ENCODE data around the gene RCC1. TPM values are rescaled to one million over a fixed set of nuclear protein-coding genes. Genes with fewer than 3 reads are reported as not detected.

The RCC1 gene
- total and polyA plus RNA-seq, 2 experiments from 2014 or later, result 17.5 to 27.0 TPM

- no peak overlapping the region for H2AFZ ChIP-seq
- H3K4me1 ChIP-seq (ENCODE audit: insufficient read depth), result peaks cover 11% of the 10 kb centered on the region
- peaks cover 29% of the 10 kb centered on the region for H3K79me2 ChIP-seq (ENCODE audit: insufficient read depth)
- no peak overlapping the region for H3K4me2 ChIP-seq (ENCODE audit: unreplicated experiment)
- WGBS, 2 experiments (ENCODE audit: low coverage in 1 of 2, low lambda C conversion rate in 2 of 2, missing lambda C conversion rate in 2 of 2), result 100% methylated on average over 1 of the region's 1 CpG
- no peaks in the 10 kb centered on the region for H3K9me3 ChIP-seq (ENCODE audit: low read depth)
- no peaks in the 10 kb centered on the region for H3K9me2 ChIP-seq (ENCODE audit: insufficient read depth)
- peaks cover 29% of the 10 kb centered on the region for H3K36me3 ChIP-seq (ENCODE audit: low read depth)
- peak; percentile 9 for DNase-seq
- in situ Hi-C loops (cut with MboI), result no loop called here
- no peak for TF ChIP-seq EZH2 (IDR thresholded peaks at IDR 0.05; ENCODE audit: insufficient read depth, poor library complexity, severe bottlenecking)
- TF ChIP-seq EZH2phosphoT487 (IDR thresholded peaks at IDR 0.05; ENCODE audit: insufficient read depth, low read depth), result no peak
- no peak overlapping the region for H3K4me3 ChIP-seq
- H4K20me1 ChIP-seq (ENCODE audit: insufficient read depth), result peaks cover 13% of the 10 kb centered on the region; the same call in 1 of the 2 replicates
- H3K9ac ChIP-seq, result no peak overlapping the region
- H3K27me3 ChIP-seq (replicated peaks; ENCODE audit: insufficient read depth), result no peaks in the 10 kb centered on the region
- no peak overlapping the region for H3K27ac ChIP-seq
- peaks cover 56% of the 10 kb centered on the region for H3F3A ChIP-seq (ENCODE audit: insufficient read depth)
Observed at GRCh38 chr1:28577052-28577678, 71.3 kb downstream of the RCC1 start.

- peaks cover 55% of the 10 kb centered on the region for H3F3A ChIP-seq (ENCODE audit: insufficient read depth)
- H3K79me2 ChIP-seq (ENCODE audit: insufficient read depth), result peaks cover 29% of the 10 kb centered on the region
- no peak for TF ChIP-seq EZH2phosphoT487 (IDR thresholded peaks at IDR 0.05; ENCODE audit: insufficient read depth, low read depth)
- no peak for TF ChIP-seq EZH2 (IDR thresholded peaks at IDR 0.05; ENCODE audit: insufficient read depth, poor library complexity, severe bottlenecking)
- H3K4me1 ChIP-seq (ENCODE audit: insufficient read depth), result peaks cover 8% of the 10 kb centered on the region; the same call in 1 of the 2 replicates
- peaks cover 29% of the 10 kb centered on the region for H3K36me3 ChIP-seq (ENCODE audit: low read depth)
- H3K4me2 ChIP-seq (ENCODE audit: unreplicated experiment), result no peak overlapping the region
- H3K4me3 ChIP-seq, result no peak overlapping the region
- no peaks in the 10 kb centered on the region for H3K9me2 ChIP-seq (ENCODE audit: insufficient read depth)
- no peak overlapping the region for H3K9ac ChIP-seq
- DNase-seq, result no peak
- in situ Hi-C loops (cut with MboI), result no loop called here
- no peak overlapping the region for H2AFZ ChIP-seq
- no peaks in the 10 kb centered on the region for H3K9me3 ChIP-seq (ENCODE audit: low read depth)
- no peak overlapping the region for H3K27ac ChIP-seq
- peaks cover 13% of the 10 kb centered on the region; the same call in 1 of the 2 replicates for H4K20me1 ChIP-seq (ENCODE audit: insufficient read depth)
- 68% methylated on average over 6 of the region's 6 CpGs for WGBS, 2 experiments (ENCODE audit: low coverage in 1 of 2, low lambda C conversion rate in 2 of 2, missing lambda C conversion rate in 2 of 2)
- no peaks in the 10 kb centered on the region for H3K27me3 ChIP-seq (replicated peaks; ENCODE audit: insufficient read depth)
Observed at GRCh38 chr1:28577738-28578536, 72.1 kb downstream of the RCC1 start.

GRCh38 chr1:28578696-28579218, 72.9 kb downstream of the RCC1 start:
- H3F3A ChIP-seq (ENCODE audit: insufficient read depth), result peaks cover 55% of the 10 kb centered on the region
- WGBS, 2 experiments (ENCODE audit: low coverage in 1 of 2, low lambda C conversion rate in 2 of 2, missing lambda C conversion rate in 2 of 2), result 71 to 72% methylated on average over 6 of the region's 6 CpGs
- H3K4me1 ChIP-seq (ENCODE audit: insufficient read depth), result peaks cover 8% of the 10 kb centered on the region; the same call in 1 of the 2 replicates
- peaks cover 13% of the 10 kb centered on the region; the same call in 1 of the 2 replicates for H4K20me1 ChIP-seq (ENCODE audit: insufficient read depth)
- no peak overlapping the region for H3K4me3 ChIP-seq
- no peak overlapping the region for H2AFZ ChIP-seq
- H3K9ac ChIP-seq, result 0 out of 2 replicates have a peak overlapping the region, but pooled peaks have one; percentile 92
- peaks cover 29% of the 10 kb centered on the region for H3K79me2 ChIP-seq (ENCODE audit: insufficient read depth)
- H3K9me2 ChIP-seq (ENCODE audit: insufficient read depth), result no peaks in the 10 kb centered on the region
- DNase-seq, result no peak
- H3K4me2 ChIP-seq (ENCODE audit: unreplicated experiment), result no peak overlapping the region
- H3K36me3 ChIP-seq (ENCODE audit: low read depth), result peaks cover 29% of the 10 kb centered on the region
- peak overlapping the region; percentile 4; the same call in 1 of the 2 replicates for H3K27ac ChIP-seq
- no peaks in the 10 kb centered on the region for H3K27me3 ChIP-seq (replicated peaks; ENCODE audit: insufficient read depth)
- TF ChIP-seq EZH2phosphoT487 (IDR thresholded peaks at IDR 0.05; ENCODE audit: insufficient read depth, low read depth) (no peak), EZH2 (IDR thresholded peaks at IDR 0.05; ENCODE audit: insufficient read depth, poor library complexity, severe bottlenecking) (no peak)
- no peaks in the 10 kb centered on the region for H3K9me3 ChIP-seq (ENCODE audit: low read depth)
- in situ Hi-C loops (cut with MboI), result no loop called here

- H3K79me2 ChIP-seq (ENCODE audit: insufficient read depth), result peaks cover 29% of the 10 kb centered on the region
- 68 to 72% methylated on average over 1 of the region's 1 CpG for WGBS, 2 experiments (ENCODE audit: low coverage in 1 of 2, low lambda C conversion rate in 2 of 2, missing lambda C conversion rate in 2 of 2)
- no peak for TF ChIP-seq EZH2 (IDR thresholded peaks at IDR 0.05; ENCODE audit: insufficient read depth, poor library complexity, severe bottlenecking)
- TF ChIP-seq EZH2phosphoT487 (IDR thresholded peaks at IDR 0.05; ENCODE audit: insufficient read depth, low read depth), result no peak
- no peaks in the 10 kb centered on the region for H3K9me2 ChIP-seq (ENCODE audit: insufficient read depth)
- peaks cover 8% of the 10 kb centered on the region; the same call in 1 of the 2 replicates for H3K4me1 ChIP-seq (ENCODE audit: insufficient read depth)
- H4K20me1 ChIP-seq (ENCODE audit: insufficient read depth), result peaks cover 13% of the 10 kb centered on the region; the same call in 1 of the 2 replicates
- H3F3A ChIP-seq (ENCODE audit: insufficient read depth), result peaks cover 51% of the 10 kb centered on the region
- H3K27me3 ChIP-seq (replicated peaks; ENCODE audit: insufficient read depth), result no peaks in the 10 kb centered on the region
- H3K4me2 ChIP-seq (ENCODE audit: unreplicated experiment), result peak overlapping the region; percentile 97
- H3K9ac ChIP-seq, result peak overlapping the region; percentile 92
- no peaks in the 10 kb centered on the region for H3K9me3 ChIP-seq (ENCODE audit: low read depth)
- H3K4me3 ChIP-seq, result peak overlapping the region; percentile 99
- in situ Hi-C loops (cut with MboI), result no loop called here
- H3K27ac ChIP-seq, result peak overlapping the region; percentile 23
- DNase-seq, result peak; percentile 48
- peaks cover 29% of the 10 kb centered on the region for H3K36me3 ChIP-seq (ENCODE audit: low read depth)
- no peak overlapping the region for H2AFZ ChIP-seq
Observed at GRCh38 chr1:28579401-28579800, 73.6 kb downstream of the RCC1 start.

All from GM23248 (cell line).